Measurements from ENCODE around the gene ABCF2.
A peak's percentile ranks its signal among the peaks of the same experiment; 100 is the strongest.

The ABCF2 gene

GRCh38 chr7:151252961-151253711, 26.1 kb upstream of the ABCF2 start:
- H4K91ac ChIP-seq (ENCODE audit: low read length): peak overlapping the region; percentile 76
- H3K14ac ChIP-seq (ENCODE audit: low read length in 2 of 2): peak overlapping the region in 1 of 2 experiments; percentile 61
- H2AK5ac ChIP-seq (ENCODE audit: low read length, severe bottlenecking): peak overlapping the region; percentile 23
- no peak overlapping the region for H2BK120ac ChIP-seq (ENCODE audit: low read depth, low read length)
- no peak overlapping the region for H2BK15ac ChIP-seq (ENCODE audit: low read depth, poor library complexity, severe bottlenecking)
- no peak overlapping the region for H3K27ac ChIP-seq (ENCODE audit: low read length, poor library complexity, severe bottlenecking)
- H3K4me2 ChIP-seq (ENCODE audit: low read length, poor library complexity, severe bottlenecking): peak overlapping the region; percentile 70
- H3K9me3 ChIP-seq (ENCODE audit: control insufficient read depth, low read length): no peaks in the 10 kb centered on the region
- H2BK12ac ChIP-seq (ENCODE audit: low read length in 2 of 2): peak overlapping the region in 1 of 2 experiments; percentile 16
- H3K9ac ChIP-seq (ENCODE audit: low read length): peak overlapping the region; percentile 94
- H3K27me3 ChIP-seq (ENCODE audit: control insufficient read depth in 1 of 2, insufficient read depth in 1 of 2, low read length in 2 of 2): peaks cover 37 to 43% of the 10 kb centered on the region in 2 experiments
- H3K79me1 ChIP-seq (replicated peaks; ENCODE audit: low read length, poor library complexity, severe bottlenecking): peaks cover 4% of the 10 kb centered on the region
- peak overlapping the region in 1 of 2 experiments; percentile 90 for H3K4me3 ChIP-seq (ENCODE audit: insufficient read depth in 1 of 2, low read depth in 1 of 2, low read length in 2 of 2)
- 67% methylated on average over 17 of the region's 17 CpGs for WGBS
- peak; percentile 56 for DNase-seq
- H3K4ac ChIP-seq (ENCODE audit: low read depth in 1 of 2, low read length in 2 of 2): peak overlapping the region in 1 of 2 experiments; percentile 87
- H3K36me3 ChIP-seq (ENCODE audit: control insufficient read depth in 1 of 2, insufficient read depth in 2 of 2, low read depth in 1 of 2, low read length in 2 of 2): no peaks in the 10 kb centered on the region
- peaks cover 33% of the 10 kb centered on the region for H3K4me1 ChIP-seq (ENCODE audit: control insufficient read depth, insufficient read depth, low read depth, low read length)
- peak overlapping the region in 1 of 2 experiments; percentile 26 for H3K23ac ChIP-seq (ENCODE audit: low read length in 2 of 2)
- H2BK5ac ChIP-seq (ENCODE audit: low read depth, low read length, poor library complexity, severe bottlenecking): no peak overlapping the region
- peak overlapping the region; percentile 33 for H4K8ac ChIP-seq (ENCODE audit: low read length)
- H3K18ac ChIP-seq (ENCODE audit: low read depth in 1 of 2, low read length in 2 of 2): peak overlapping the region; percentile 13 to 94
- no peak overlapping the region for H2AFZ ChIP-seq (ENCODE audit: low read depth, low read length)

- Histone ChIP-seq H4K91ac (ENCODE audit: low read length) (peak overlapping the region; percentile 99), H3K18ac (ENCODE audit: low read depth in 1 of 2, low read length in 2 of 2) (peak overlapping the region; percentile 59 to 94), H3K14ac (ENCODE audit: low read length in 2 of 2) (peak overlapping the region in 1 of 2 experiments; percentile 37), H3K23ac (ENCODE audit: low read length in 2 of 2) (no peak overlapping the region), H3K4me3 (ENCODE audit: insufficient read depth in 1 of 2, low read depth in 1 of 2, low read length in 2 of 2) (peak overlapping the region; percentile 68 to 90), H3K4me2 (ENCODE audit: low read length, poor library complexity, severe bottlenecking) (peak overlapping the region; percentile 70), H3K9me3 (ENCODE audit: control insufficient read depth, low read length) (no peaks in the 10 kb centered on the region), H3K27ac (ENCODE audit: low read length, poor library complexity, severe bottlenecking) (peak overlapping the region; percentile 78), H2BK120ac (ENCODE audit: low read depth, low read length) (peak overlapping the region; percentile 90), H2AFZ (ENCODE audit: low read depth, low read length) (peak overlapping the region; percentile 30), H3K9ac (ENCODE audit: low read length) (peak overlapping the region; percentile 94), H2AK5ac (ENCODE audit: low read length, severe bottlenecking) (peak overlapping the region; percentile 50), H3K4me1 (ENCODE audit: control insufficient read depth, insufficient read depth, low read depth, low read length) (peaks cover 37% of the 10 kb centered on the region), H2BK12ac (ENCODE audit: low read length in 2 of 2) (peak overlapping the region; percentile 83 to 92), H3K36me3 (ENCODE audit: control insufficient read depth in 1 of 2, insufficient read depth in 2 of 2, low read depth in 1 of 2, low read length in 2 of 2) (no peaks in the 10 kb centered on the region), H3K79me1 (replicated peaks; ENCODE audit: low read length, poor library complexity, severe bottlenecking) (peaks cover 4% of the 10 kb centered on the region), H2BK5ac (ENCODE audit: low read depth, low read length, poor library complexity, severe bottlenecking) (no peak overlapping the region), H3K27me3 (ENCODE audit: control insufficient read depth in 1 of 2, insufficient read depth in 1 of 2, low read length in 2 of 2) (peaks cover 31 to 36% of the 10 kb centered on the region in 2 experiments), H3K4ac (ENCODE audit: low read depth in 1 of 2, low read length in 2 of 2) (peak overlapping the region; percentile 35 to 50), H4K8ac (ENCODE audit: low read length) (peak overlapping the region; percentile 99), H2BK15ac (ENCODE audit: low read depth, poor library complexity, severe bottlenecking) (peak overlapping the region; percentile 87)
- DNase-seq: no peak
- WGBS: 24% methylated on average over 8 of the region's 9 CpGs
Observed at GRCh38 chr7:151252561-151252835, 25.5 kb upstream of the ABCF2 start.

- Histone ChIP-seq H2BK5ac (ENCODE audit: low read depth, low read length, poor library complexity, severe bottlenecking) (peak overlapping the region; percentile 86), H3K9ac (ENCODE audit: low read length) (peak overlapping the region; percentile 94), H3K4me1 (ENCODE audit: control insufficient read depth, insufficient read depth, low read depth, low read length) (peaks cover 43% of the 10 kb centered on the region), H2BK120ac (ENCODE audit: low read depth, low read length) (peak overlapping the region; percentile 90), H3K23ac (ENCODE audit: low read length in 2 of 2) (peak overlapping the region in 1 of 2 experiments; percentile 93), H3K36me3 (ENCODE audit: control insufficient read depth in 1 of 2, insufficient read depth in 2 of 2, low read depth in 1 of 2, low read length in 2 of 2) (no peaks in the 10 kb centered on the region), H3K18ac (ENCODE audit: low read depth in 1 of 2, low read length in 2 of 2) (peak overlapping the region; percentile 97), H2AFZ (ENCODE audit: low read depth, low read length) (peak overlapping the region; percentile 30), H3K27me3 (ENCODE audit: control insufficient read depth in 1 of 2, insufficient read depth in 1 of 2, low read length in 2 of 2) (peaks cover 25 to 31% of the 10 kb centered on the region in 2 experiments), H3K4ac (ENCODE audit: low read depth in 1 of 2, low read length in 2 of 2) (peak overlapping the region; percentile 83 to 92), H3K27ac (ENCODE audit: low read length, poor library complexity, severe bottlenecking) (peak overlapping the region; percentile 78), H3K14ac (ENCODE audit: low read length in 2 of 2) (peak overlapping the region in 1 of 2 experiments; percentile 87), H2AK5ac (ENCODE audit: low read length, severe bottlenecking) (no peak overlapping the region), H4K8ac (ENCODE audit: low read length) (peak overlapping the region; percentile 99), H3K79me1 (replicated peaks; ENCODE audit: low read length, poor library complexity, severe bottlenecking) (peaks cover 5% of the 10 kb centered on the region), H2BK15ac (ENCODE audit: low read depth, poor library complexity, severe bottlenecking) (peak overlapping the region; percentile 98), H3K4me3 (ENCODE audit: insufficient read depth in 1 of 2, low read depth in 1 of 2, low read length in 2 of 2) (peak overlapping the region; percentile 68 to 90), H2BK12ac (ENCODE audit: low read length in 2 of 2) (peak overlapping the region; percentile 82 to 83), H3K4me2 (ENCODE audit: low read length, poor library complexity, severe bottlenecking) (peak overlapping the region; percentile 70), H3K9me3 (ENCODE audit: control insufficient read depth, low read length) (no peaks in the 10 kb centered on the region), H4K91ac (ENCODE audit: low read length) (peak overlapping the region; percentile 99)
- 2% methylated on average over 45 of the region's 79 CpGs for WGBS
- DNase-seq: peak; percentile 77
Observed at GRCh38 chr7:151251689-151252560, 24.9 kb upstream of the ABCF2 start.

GRCh38 chr7:151251328-151251688, 24.3 kb upstream of the ABCF2 start:
- peaks cover 19 to 24% of the 10 kb centered on the region in 2 experiments for H3K27me3 ChIP-seq (ENCODE audit: control insufficient read depth in 1 of 2, insufficient read depth in 1 of 2, low read length in 2 of 2)
- 5% methylated on average over 19 of the region's 19 CpGs for WGBS
- H3K79me1 ChIP-seq (replicated peaks; ENCODE audit: low read length, poor library complexity, severe bottlenecking): peaks cover 7% of the 10 kb centered on the region
- peak overlapping the region in 1 of 2 experiments; percentile 16 for H3K23ac ChIP-seq (ENCODE audit: low read length in 2 of 2)
- H3K9me3 ChIP-seq (ENCODE audit: control insufficient read depth, low read length): no peaks in the 10 kb centered on the region
- no peak overlapping the region for H2BK5ac ChIP-seq (ENCODE audit: low read depth, low read length, poor library complexity, severe bottlenecking)
- no peak for DNase-seq
- no peak overlapping the region for H2AFZ ChIP-seq (ENCODE audit: low read depth, low read length)
- peak overlapping the region; percentile 98 for H2BK15ac ChIP-seq (ENCODE audit: low read depth, poor library complexity, severe bottlenecking)
- H3K27ac ChIP-seq (ENCODE audit: low read length, poor library complexity, severe bottlenecking): peak overlapping the region; percentile 22
- H3K14ac ChIP-seq (ENCODE audit: low read length in 2 of 2): peak overlapping the region in 1 of 2 experiments; percentile 78
- H3K4me1 ChIP-seq (ENCODE audit: control insufficient read depth, insufficient read depth, low read depth, low read length): peaks cover 49% of the 10 kb centered on the region
- H3K4ac ChIP-seq (ENCODE audit: low read depth in 1 of 2, low read length in 2 of 2): peak overlapping the region; percentile 83 to 92
- H4K91ac ChIP-seq (ENCODE audit: low read length): peak overlapping the region; percentile 96
- H2AK5ac ChIP-seq (ENCODE audit: low read length, severe bottlenecking): peak overlapping the region; percentile 40
- peak overlapping the region; percentile 81 for H3K9ac ChIP-seq (ENCODE audit: low read length)
- H2BK12ac ChIP-seq (ENCODE audit: low read length in 2 of 2): peak overlapping the region; percentile 12 to 93
- H3K18ac ChIP-seq (ENCODE audit: low read depth in 1 of 2, low read length in 2 of 2): peak overlapping the region; percentile 97
- peak overlapping the region; percentile 68 to 79 for H3K4me3 ChIP-seq (ENCODE audit: insufficient read depth in 1 of 2, low read depth in 1 of 2, low read length in 2 of 2)
- H4K8ac ChIP-seq (ENCODE audit: low read length): peak overlapping the region; percentile 94
- peak overlapping the region; percentile 90 for H2BK120ac ChIP-seq (ENCODE audit: low read depth, low read length)
- no peaks in the 10 kb centered on the region for H3K36me3 ChIP-seq (ENCODE audit: control insufficient read depth in 1 of 2, insufficient read depth in 2 of 2, low read depth in 1 of 2, low read length in 2 of 2)
- H3K4me2 ChIP-seq (ENCODE audit: low read length, poor library complexity, severe bottlenecking): peak overlapping the region; percentile 66
